Caco-2 (cell line): ENCODE measurements around the gene MSL3B.

ENCODE experiments used
- BruUV-seq: library from RNA; stranded (reverse); fragments of 400-500 nt; replicated peaks from 2 replicates; lab custom pipeline; 2021; lab: Mats Ljungman, UMichigan
- CTCF ChIA-PET: fragments of 300-600 bp; sonication (Branson Sonifier 250); formaldehyde crosslinking; loops from one replicate; lab custom pipeline; 2022; ENCODE audit warnings: antibody characterized with exemption; lab: Charles Lee
- POLR2A ChIA-PET: fragments of 300-600 bp; sonication (Branson Sonifier 250); formaldehyde crosslinking; loops from one replicate; lab custom pipeline; 2022; ENCODE audit warnings: antibody characterized with exemption; lab: Charles Lee
- DNase-seq, 2 experiments: peaks; one replicate each; pipeline versions ENCODE4 v3.0.0 to v3.0.0-alpha.2; 2020 to 2022
- H3K27me3 ChIP-seq: replicated peaks from 2 replicates; pipeline ENCODE4 v1.6.0; 2011; ENCODE audit warnings: low read length; ENCODE audit not compliant: control insufficient read depth, insufficient read depth
- H3K36me3 ChIP-seq: 2 replicates; pipeline ENCODE4 v1.5.1; 2011; ENCODE audit warnings: low read length; ENCODE audit not compliant: control insufficient read depth, insufficient read depth
- H3K4me1 ChIP-seq: fragments of 250-450 bp; sonication (Bioruptor Pico); 2 replicates; pipeline ENCODE4 v1.5.1; 2020; ENCODE audit warnings: mild to moderate bottlenecking
- H3K4me3 ChIP-seq: 2 replicates; pipeline ENCODE4 v1.5.1; 2011; ENCODE audit warnings: low read depth, mild to moderate bottlenecking, control low read depth, low read length
- H3K9me3 ChIP-seq: fragments of 250-450 bp; sonication (Bioruptor Pico); 2 replicates; pipeline ENCODE4 v1.5.1; 2020; ENCODE audit warnings: mild to moderate bottlenecking, moderate library complexity
- H3K27ac Mint-ChIP-seq: one replicate; pipeline ENCODE4 v1.8.0; 2022; ENCODE audit warnings: mixed read lengths; ENCODE audit not compliant: unreplicated experiment
- H3K27me3 Mint-ChIP-seq: one replicate; pipeline ENCODE4 v1.8.0; 2022; ENCODE audit warnings: mixed read lengths; ENCODE audit not compliant: insufficient read depth, unreplicated experiment
- H3K36me3 Mint-ChIP-seq: one replicate; pipeline ENCODE4 v1.8.0; 2022; ENCODE audit warnings: mild to moderate bottlenecking, mixed read lengths; ENCODE audit not compliant: insufficient read depth, unreplicated experiment
- H3K4me1 Mint-ChIP-seq: one replicate; pipeline ENCODE4 v1.8.0; 2022; ENCODE audit warnings: low read depth, mixed read lengths; ENCODE audit not compliant: unreplicated experiment
- H3K4me3 Mint-ChIP-seq: one replicate; pipeline ENCODE4 v1.8.0; 2022; ENCODE audit warnings: mild to moderate bottlenecking, moderate library complexity, mixed read lengths; ENCODE audit not compliant: unreplicated experiment
- H3K9me3 Mint-ChIP-seq: one replicate; pipeline ENCODE4 v1.8.0; 2022; ENCODE audit warnings: mixed read lengths; ENCODE audit not compliant: unreplicated experiment
- CTCF ChIP-seq, 2 experiments: fragments of 200-600 bp in 1 of 2; IDR thresholded peaks; 1 replicate in 1 of 2; 2 replicates in 1 of 2; pipeline versions ENCODE4 v1.5.1 to v1.8.0; 2011 to 2022; ENCODE audit warnings: antibody characterized with exemption in 1 of 2, control low read depth in 1 of 2, inconsistent platforms in 1 of 2, low read depth in 1 of 2, low read length in 1 of 2, mild to moderate bottlenecking in 1 of 2, moderate library complexity in 1 of 2; ENCODE audit not compliant: insufficient read depth in 1 of 2, severe bottlenecking in 1 of 2, unreplicated experiment in 1 of 2
- intact Hi-C: fragments of 100-400 bp; cut with micrococcal nuclease; formaldehyde crosslinking; loops from one replicate; pipeline ENCODE4 v1.10.0; 2022; ENCODE audit not compliant: unreplicated experiment

Gene MSL3B

GRCh38 chr2:233821709-233822100 lies 46.5 kb downstream of the MSL3B start:
- Histone ChIP-seq H3K4me1 (no peaks in the 10 kb centered on the region), H3K36me3 (no peaks in the 10 kb centered on the region), H3K4me3 (no peak overlapping the region), H3K9me3 (no peaks in the 10 kb centered on the region), H3K27me3 (no peaks in the 10 kb centered on the region)
- ChIA-PET POLR2A (no interaction called here), CTCF (no interaction called here)
- Mint-ChIP-seq H3K36me3 (no peaks in the 10 kb centered on the region), H3K4me1 (no peaks in the 10 kb centered on the region), H3K27ac (no peak overlapping the region), H3K4me3 (no peak overlapping the region), H3K27me3 (no peaks in the 10 kb centered on the region), H3K9me3 (no peaks in the 10 kb centered on the region)
- TF ChIP-seq CTCF (IDR thresholded peaks at IDR 0.05; ENCODE audit: insufficient read depth in 1 of 2, low read depth in 1 of 2, low read length in 1 of 2, severe bottlenecking in 1 of 2, unreplicated experiment in 1 of 2) = no peak
- intact Hi-C loops = no loop called here
- no TSS peak for BruUV-seq
- DNase-seq = no peak

- DNase-seq = no peak
- BruUV-seq = no TSS peak
- Mint-ChIP-seq H3K27ac (no peak overlapping the region), H3K4me3 (no peak overlapping the region), H3K36me3 (no peaks in the 10 kb centered on the region), H3K4me1 (no peaks in the 10 kb centered on the region), H3K9me3 (no peaks in the 10 kb centered on the region), H3K27me3 (no peaks in the 10 kb centered on the region)
- Histone ChIP-seq H3K4me3 (no peak overlapping the region), H3K36me3 (no peaks in the 10 kb centered on the region), H3K9me3 (no peaks in the 10 kb centered on the region), H3K4me1 (no peaks in the 10 kb centered on the region), H3K27me3 (no peaks in the 10 kb centered on the region)
- POLR2A ChIA-PET = no interaction called here
- TF ChIP-seq CTCF (IDR thresholded peaks at IDR 0.05; ENCODE audit: insufficient read depth in 1 of 2, low read depth in 1 of 2, low read length in 1 of 2, severe bottlenecking in 1 of 2, unreplicated experiment in 1 of 2) = no peak
- intact Hi-C loops = no loop called here
- CTCF ChIA-PET = no interaction called here
Measured at GRCh38 chr2:233821196-233821595, 47.0 kb downstream of the MSL3B start.

- no peaks in the 10 kb centered on the region for H3K9me3 Mint-ChIP-seq
- H3K27ac Mint-ChIP-seq = no peak overlapping the region
- ChIA-PET POLR2A (no interaction called here), CTCF (no interaction called here)
- H3K27me3 Mint-ChIP-seq = no peaks in the 10 kb centered on the region
- Histone ChIP-seq H3K36me3 (no peaks in the 10 kb centered on the region), H3K27me3 (no peaks in the 10 kb centered on the region), H3K9me3 (no peaks in the 10 kb centered on the region), H3K4me3 (no peak overlapping the region), H3K4me1 (no peaks in the 10 kb centered on the region)
- H3K36me3 Mint-ChIP-seq = no peaks in the 10 kb centered on the region
- no peak for DNase-seq
- H3K4me1 Mint-ChIP-seq = no peaks in the 10 kb centered on the region
- intact Hi-C loops = no loop called here
- no peak overlapping the region for H3K4me3 Mint-ChIP-seq
- BruUV-seq = no TSS peak
- TF ChIP-seq CTCF (IDR thresholded peaks at IDR 0.05; ENCODE audit: insufficient read depth in 1 of 2, low read depth in 1 of 2, low read length in 1 of 2, severe bottlenecking in 1 of 2, unreplicated experiment in 1 of 2) = no peak
Measured at GRCh38 chr2:233820774-233821105, 47.4 kb downstream of the MSL3B start.
